Sigmoid colon (tissue), 4 donors: Measurements from ENCODE around the gene KLRG1.

ENCODE experiments used
- EP300 ChIP-seq, 4 donors: sonication (generic); formaldehyde crosslinking; IDR thresholded peaks; one replicate each; pipeline ENCODE4 v1.6.1; 2017; ENCODE audit warnings: antibody characterized with exemption in 4 of 4
- POLR2A ChIP-seq, 2 donors: fragments of 450-650 bp; IDR thresholded peaks; one replicate each; pipeline ENCODE4 v1.6.1; 2016; ENCODE audit warnings: antibody characterized with exemption in 2 of 2, mild to moderate bottlenecking in 2 of 2, moderate library complexity in 2 of 2
- POLR2AphosphoS5 ChIP-seq, 4 donors: sonication (generic); formaldehyde crosslinking; IDR thresholded peaks; one replicate each; pipeline ENCODE4 v1.6.1; 2017; ENCODE audit warnings: antibody characterized with exemption in 4 of 4
- TF ChIP-seq, protein P1 (sequence below), 4 experiments: fragments of 450-650 bp in 3 of 4; fragments of 200-600 bp in 1 of 4; IDR thresholded peaks; one replicate each; pipeline ENCODE4 v1.5.1; 2016 to 2019; ENCODE audit warnings: antibody characterized with exemption in 4 of 4, mild to moderate bottlenecking in 3 of 4, moderate library complexity in 2 of 4

DNA sequence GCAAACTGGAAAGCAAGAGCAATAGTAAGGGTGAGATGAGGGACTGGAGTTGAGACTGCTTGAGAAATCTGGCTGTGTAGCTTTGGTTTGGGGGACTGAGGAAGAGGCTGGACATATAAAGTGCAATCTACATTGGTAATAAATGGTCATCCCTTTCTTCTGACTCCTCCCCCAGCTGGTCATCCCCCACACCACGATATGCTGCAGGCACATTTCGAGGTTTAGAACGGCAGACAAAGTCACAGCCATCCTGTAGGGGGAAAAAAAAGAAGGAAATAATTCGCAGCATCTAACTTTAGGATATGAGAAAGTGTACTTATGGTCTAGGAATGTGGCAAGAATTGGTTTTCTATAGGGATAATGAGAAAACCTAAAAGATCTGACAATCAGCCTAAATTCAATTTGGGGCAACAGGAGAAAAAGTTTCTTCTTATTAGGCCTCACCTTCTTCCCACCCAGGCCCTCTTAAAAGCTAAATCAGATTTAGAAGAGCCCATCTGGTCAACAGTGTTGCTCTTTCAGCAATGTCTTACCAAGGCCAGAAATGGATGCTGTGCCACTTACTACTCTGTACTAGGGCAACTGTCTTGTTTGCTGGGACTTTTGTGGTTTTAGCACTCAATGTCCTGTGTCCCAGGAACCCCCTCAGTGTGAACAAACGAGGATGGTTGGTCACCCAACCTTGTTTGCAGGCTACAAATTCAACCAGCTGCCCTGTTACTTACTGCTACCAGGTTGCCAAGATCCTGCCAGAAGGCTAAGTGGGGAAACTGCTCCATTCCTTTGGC is 47.5 kb upstream of the KLRG1 start:
- TF ChIP-seq POLR2A (IDR thresholded peaks at IDR 0.05) (no peak), EP300 (IDR thresholded peaks at IDR 0.05) (no peak), POLR2AphosphoS5 (IDR thresholded peaks at IDR 0.05) (no peak)
- TF ChIP-seq, protein P1, sequence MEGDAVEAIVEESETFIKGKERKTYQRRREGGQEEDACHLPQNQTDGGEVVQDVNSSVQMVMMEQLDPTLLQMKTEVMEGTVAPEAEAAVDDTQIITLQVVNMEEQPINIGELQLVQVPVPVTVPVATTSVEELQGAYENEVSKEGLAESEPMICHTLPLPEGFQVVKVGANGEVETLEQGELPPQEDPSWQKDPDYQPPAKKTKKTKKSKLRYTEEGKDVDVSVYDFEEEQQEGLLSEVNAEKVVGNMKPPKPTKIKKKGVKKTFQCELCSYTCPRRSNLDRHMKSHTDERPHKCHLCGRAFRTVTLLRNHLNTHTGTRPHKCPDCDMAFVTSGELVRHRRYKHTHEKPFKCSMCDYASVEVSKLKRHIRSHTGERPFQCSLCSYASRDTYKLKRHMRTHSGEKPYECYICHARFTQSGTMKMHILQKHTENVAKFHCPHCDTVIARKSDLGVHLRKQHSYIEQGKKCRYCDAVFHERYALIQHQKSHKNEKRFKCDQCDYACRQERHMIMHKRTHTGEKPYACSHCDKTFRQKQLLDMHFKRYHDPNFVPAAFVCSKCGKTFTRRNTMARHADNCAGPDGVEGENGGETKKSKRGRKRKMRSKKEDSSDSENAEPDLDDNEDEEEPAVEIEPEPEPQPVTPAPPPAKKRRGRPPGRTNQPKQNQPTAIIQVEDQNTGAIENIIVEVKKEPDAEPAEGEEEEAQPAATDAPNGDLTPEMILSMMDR (IDR thresholded peaks at IDR 0.05), result no peak
